B cell (primary cell): ENCODE measurements around the gene EMC10.

Experiments used
- CTCF ChIP-seq: fragments of 200-600 bp; IDR thresholded peaks from one replicate; pipeline ENCODE4 v1.8.0; 2022; ENCODE audit warnings: antibody characterized with exemption, mild to moderate bottlenecking
- EZH2 ChIP-seq: IDR thresholded peaks from 2 replicates; pipeline ENCODE4 v1.6.1; 2012; ENCODE audit warnings: borderline replicate concordance, low read depth, mild to moderate bottlenecking, moderate library complexity, low read length; ENCODE audit not compliant: insufficient read depth, poor library complexity, severe bottlenecking

GRCh38 chr19:50458396-50459066 is 17.8 kb upstream of the EMC10 start:
- TF ChIP-seq CTCF = no peak
- TF ChIP-seq EZH2 = no peak
